Adipose tissue (tissue), 3 donors: ENCODE results near the gene FAM180A. TPM values are rescaled to one million over a fixed set of nuclear protein-coding genes. Genes with fewer than 3 reads are reported as not detected.
"Not testable (repeated sequence)": the region's sequence is repeated elsewhere in the genome, so short reads cannot be mapped to it uniquely, and the experiment has no call there.

ENCODE experiments used
- H3K27ac ChIP-seq: one replicate; pipeline ENCODE4 v1.5.1; 2013; ENCODE audit warnings: low read depth, low read length
- WGBS, 3 donors: extraction: QIAGEN DNeasy Blood & Tissue Kit; methylation state at CpG; one replicate each; pipeline ENCODE4 v1.1.7; 2013; 5-methylcytosine and 5-hydroxymethylcytosine counted together
- polyA plus RNA-seq, 3 donors: library from polyadenylated mRNA; stranded (reverse); fragments of 200-250 nt; gene quantifications; one replicate each; pipeline ENCODE4 v1.2.3, GENCODE V29; 2013
- donor health status: healthy with polysubstance abuse.
- donor health status: Bipolar disorder and iron deficiency.
- donor health status: healthy.

The FAM180A gene
- polyA plus RNA-seq, 3 donors, result 0.07 to 2.2 (median 2.2) TPM

- no peak overlapping the region for H3K27ac ChIP-seq
- 54 to 65% (median 56%) methylated on average over 9 of the region's 9 CpGs for WGBS, 3 donors
Measured at GRCh38 chr7:135745703-135746312, 2.8 kb downstream of the FAM180A start.

DNA sequence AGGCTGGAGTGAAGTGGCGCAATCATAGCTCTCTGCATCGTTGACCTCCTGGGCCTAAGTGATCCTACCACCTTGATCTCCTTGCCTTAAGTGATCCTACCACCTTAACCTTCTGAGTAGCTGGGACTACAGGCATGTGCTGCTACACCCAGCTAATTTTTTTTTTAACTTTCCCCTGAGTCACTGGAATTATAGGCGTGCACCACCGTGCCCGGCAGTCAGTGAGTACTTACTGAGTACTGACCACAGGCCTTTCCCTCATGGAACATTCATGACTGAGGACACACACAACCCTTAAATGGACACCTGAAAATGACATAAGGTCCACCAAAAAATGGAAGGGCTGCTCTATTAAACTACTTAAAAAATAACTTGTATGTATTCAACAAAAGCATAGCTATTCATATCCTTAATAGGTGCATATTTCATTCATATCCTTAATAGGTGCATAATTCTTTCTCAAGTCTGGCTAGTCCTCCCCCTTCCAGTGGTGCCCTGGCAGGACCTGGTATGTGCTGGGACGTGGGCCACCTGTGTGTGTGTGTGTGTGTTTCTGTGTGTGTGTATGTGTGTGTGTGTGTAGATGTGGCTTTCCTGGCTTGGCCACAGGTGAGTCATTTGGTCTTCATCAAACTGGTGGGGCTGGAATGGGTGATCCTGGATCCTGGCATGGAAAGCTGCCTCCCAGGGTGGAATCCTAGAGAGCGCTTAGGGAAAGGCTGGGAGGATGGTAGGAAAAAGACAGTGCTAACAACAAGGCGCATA, 3.5 kb downstream of the FAM180A start:
- no peak overlapping the region for H3K27ac ChIP-seq
- WGBS, 3 donors, result 84 to 88% (median 87%) methylated on average over 8 of the region's 8 CpGs

DNA sequence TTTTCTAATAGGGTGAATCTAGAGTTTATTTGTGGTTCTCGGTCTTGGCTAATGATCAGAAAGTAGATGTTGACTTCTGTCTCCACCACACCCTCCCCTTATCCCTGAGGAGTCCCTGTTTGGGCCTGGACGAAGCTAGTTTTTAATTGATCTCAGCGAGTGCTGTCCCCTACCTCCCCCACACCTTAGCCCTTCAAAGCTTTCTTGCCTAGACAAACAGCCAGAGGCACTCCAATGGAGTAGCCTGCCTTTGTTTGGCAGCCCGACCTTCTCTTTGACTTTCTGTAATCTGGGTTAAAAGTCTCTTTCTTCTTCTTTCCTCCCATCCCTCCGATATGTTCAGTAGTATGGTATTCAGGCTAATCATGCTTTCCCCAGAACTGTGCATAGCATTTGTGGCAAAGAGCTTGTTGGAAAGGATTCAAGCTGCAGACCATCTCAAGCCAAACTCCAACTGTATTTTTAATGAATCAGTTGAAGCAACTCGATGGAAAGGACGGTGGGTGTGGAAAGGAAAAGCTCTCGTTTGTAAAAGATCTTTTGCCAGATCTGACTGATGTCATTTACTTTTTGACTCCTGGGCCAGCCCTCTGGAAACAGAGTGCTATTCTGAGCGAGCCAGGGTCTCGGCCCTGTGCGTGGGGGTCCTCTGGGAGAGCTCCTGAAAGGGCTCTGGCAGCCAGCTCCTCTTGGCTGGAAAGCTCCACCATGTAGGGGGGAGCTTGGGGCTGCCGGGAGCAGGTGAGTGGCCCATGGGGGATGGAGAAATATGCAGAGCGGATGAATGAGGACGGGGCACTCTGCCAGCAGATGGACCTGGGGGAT, 4.5 kb downstream of the FAM180A start:
- 39 to 45% (median 39%) methylated on average over 14 of the region's 14 CpGs for WGBS, 3 donors
- no peak overlapping the region for H3K27ac ChIP-seq

- H3K27ac ChIP-seq, result no peak overlapping the region
- WGBS, 3 donors, result 85 to 87% (median 87%) methylated on average over 4 of the region's 4 CpGs
Measured at GRCh38 chr7:135742371-135742770, 6.2 kb downstream of the FAM180A start.

DNA sequence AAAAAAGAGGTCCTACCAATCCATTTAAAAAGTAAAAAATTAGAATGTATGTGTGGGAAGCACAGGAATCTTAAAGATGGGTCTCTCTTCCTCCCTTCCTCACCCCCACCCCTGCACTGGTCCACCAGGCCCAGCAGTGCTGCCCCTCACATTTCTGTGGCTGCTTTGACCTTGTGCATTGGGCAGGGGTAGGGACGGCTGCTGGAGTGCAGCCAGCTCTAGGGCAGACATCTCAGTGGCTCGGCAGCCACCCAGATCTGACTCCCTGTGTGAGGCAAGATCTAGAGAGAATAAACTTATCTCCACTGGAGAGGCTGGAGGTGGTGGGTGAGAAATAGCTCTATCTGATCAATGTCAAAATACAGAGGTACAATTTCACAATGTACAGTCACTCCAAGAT, 6.7 kb downstream of the FAM180A start:
- 16 to 71% (median 59%) methylated on average over 2 of the region's 2 CpGs for WGBS, 3 donors
- H3K27ac ChIP-seq, result no peak overlapping the region

GRCh38 chr7:135740889-135741288, 7.7 kb downstream of the FAM180A start:
- H3K27ac ChIP-seq, result no peak overlapping the region
- 56 to 83% (median 83%) methylated on average over 3 of the region's 3 CpGs for WGBS, 3 donors

DNA sequence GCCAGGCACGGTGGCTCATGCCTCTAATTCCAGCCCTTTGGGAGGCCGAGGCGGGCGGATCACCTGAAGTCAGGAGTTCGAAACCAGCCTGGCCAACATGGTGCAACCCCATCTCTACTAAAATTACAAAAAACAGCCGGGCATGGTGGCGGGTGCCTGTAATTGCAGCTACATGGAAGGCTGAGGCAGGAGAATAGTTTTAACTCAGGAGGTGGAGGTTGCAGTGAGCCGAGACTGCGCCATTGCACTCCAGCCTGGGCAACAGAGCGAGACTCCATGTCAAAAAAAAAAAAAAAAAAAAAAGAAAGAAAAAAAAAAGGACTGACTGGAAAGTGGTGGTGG, 11.3 kb downstream of the FAM180A start:
- H3K27ac ChIP-seq, result not testable (repeated sequence)
- WGBS, 3 donors, result 92 to 99% (median 93%) methylated on average over 10 of the region's 10 CpGs

DNA sequence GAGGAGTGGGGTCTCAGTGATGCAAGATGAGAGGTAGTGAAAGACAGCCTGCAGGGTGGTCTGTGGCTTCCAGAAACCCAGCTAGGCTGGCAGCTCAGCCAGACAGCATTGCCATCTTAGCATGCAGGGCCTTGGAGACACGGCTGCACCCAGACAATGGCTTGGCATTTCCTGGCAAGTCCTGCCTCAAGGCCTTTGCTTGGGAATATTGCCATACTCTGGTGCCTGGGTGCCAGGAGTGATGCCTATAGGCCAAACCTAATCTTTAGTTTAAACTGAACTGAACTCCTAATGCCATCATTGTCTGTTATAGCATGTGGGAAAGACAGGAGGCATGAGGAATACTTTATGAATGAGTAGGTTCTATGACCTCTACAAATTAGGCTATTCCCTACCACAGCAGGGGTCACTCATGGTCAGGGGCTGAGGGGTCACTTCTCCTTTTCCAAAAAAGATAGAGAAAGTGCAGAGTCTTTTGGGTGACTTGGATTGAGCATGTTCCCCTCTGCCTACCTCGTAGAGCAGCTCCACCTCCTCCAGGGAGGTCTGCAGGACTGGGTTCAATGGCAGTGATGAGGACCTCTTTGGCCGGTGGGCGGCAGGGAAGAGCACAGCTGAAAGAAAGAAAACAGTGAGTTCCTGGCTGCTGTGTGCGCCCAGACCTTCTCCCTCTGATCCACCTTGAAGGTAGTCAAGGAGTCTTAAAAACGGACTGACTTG, 11.9 kb downstream of the FAM180A start:
- 65 to 91% (median 78%) methylated on average over 6 of the region's 6 CpGs for WGBS, 3 donors
- H3K27ac ChIP-seq, result no peak overlapping the region

- no peak overlapping the region for H3K27ac ChIP-seq
- 76 to 96% (median 96%) methylated on average over 1 of the region's 1 CpG for WGBS, 3 donors
Measured at GRCh38 chr7:135734343-135734689, 14.3 kb downstream of the FAM180A start.

GRCh38 chr7:135733603-135734342, 14.8 kb downstream of the FAM180A start:
- H3K27ac ChIP-seq, result no peak overlapping the region
- WGBS, 3 donors, result 90 to 93% (median 93%) methylated on average over 21 of the region's 21 CpGs

GRCh38 chr7:135731131-135731530, 17.5 kb downstream of the FAM180A start:
- no peak overlapping the region for H3K27ac ChIP-seq
- WGBS, 3 donors, result 77 to 88% (median 87%) methylated on average over 4 of the region's 4 CpGs

DNA sequence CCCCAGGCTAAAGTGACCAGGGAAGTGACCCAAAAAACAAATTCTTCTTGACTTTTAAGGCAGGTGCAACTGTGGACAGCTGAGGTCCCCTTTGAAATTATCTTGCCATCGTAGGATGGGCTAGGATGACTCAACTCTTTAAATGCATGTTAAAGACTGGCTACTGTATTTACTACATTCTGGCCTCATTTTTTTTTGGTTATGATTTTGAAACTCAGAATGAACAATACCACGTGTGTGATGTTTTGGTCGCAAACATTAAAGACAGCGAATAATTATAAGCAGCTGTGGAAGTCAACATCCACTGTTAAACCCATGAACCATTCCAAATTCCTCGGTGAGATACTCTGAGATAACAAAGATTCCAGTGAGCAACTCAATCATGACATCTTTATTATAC, 19.4 kb downstream of the FAM180A start:
- WGBS, 3 donors, result 77 to 86% (median 79%) methylated on average over 5 of the region's 5 CpGs
- no peak overlapping the region for H3K27ac ChIP-seq

- no peak within 1 kb of the TSS for H3K27ac ChIP-seq
Measured at GRCh38 chr7:135728136-135728669, 20.4 kb downstream of the FAM180A start, which contains the start of gene SLC13A4. Gene SLC13A4, minus strand, starts transcription at chr7:135728186. Its CDS starts 690 bp downstream, at chr7:135727496.

DNA sequence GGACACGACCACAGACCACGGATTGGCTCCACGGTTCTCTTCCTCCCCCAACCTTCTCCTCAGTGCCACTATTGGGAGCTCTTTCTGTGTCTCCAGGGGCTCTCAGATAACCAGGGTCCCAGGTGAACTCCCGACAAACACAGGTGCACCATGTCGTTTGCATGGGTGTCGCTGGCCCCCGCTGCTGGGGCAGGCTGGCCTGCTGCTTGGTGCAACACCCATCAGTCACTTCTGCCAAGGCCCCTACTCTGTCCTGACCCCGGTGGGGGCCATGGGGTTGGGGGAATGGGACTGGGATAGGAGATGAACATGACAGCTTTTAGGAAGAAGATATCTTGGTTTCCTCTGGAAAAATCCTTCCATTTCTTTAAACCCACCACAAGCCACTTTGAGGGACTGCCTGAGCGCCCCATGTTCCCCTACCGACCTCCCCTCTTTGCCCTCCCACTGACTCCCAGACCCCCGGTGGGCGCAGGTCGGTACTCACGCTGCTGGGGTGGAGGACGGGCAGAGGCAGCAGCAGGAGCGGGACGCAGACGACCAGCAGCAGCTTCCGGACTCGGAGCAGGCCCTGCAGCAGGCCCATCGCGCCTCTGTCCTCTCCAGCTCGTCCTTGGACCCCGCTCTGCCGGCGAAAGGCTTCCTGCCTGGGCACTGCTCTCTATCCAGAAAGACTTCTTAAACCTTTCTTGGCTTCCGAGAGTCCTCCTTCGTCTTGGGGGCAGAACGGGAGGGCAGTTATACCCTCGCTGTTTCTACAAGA, 21.5 kb downstream of the FAM180A start:
- 81 to 92% (median 92%) methylated on average over 24 to 30 of the region's 30 CpGs for WGBS, 3 donors
- no peak overlapping the region for H3K27ac ChIP-seq

More at GRCh38 chr7:135728136-135728669, 20.4 kb downstream of the FAM180A start, which contains the start of gene SLC13A4:
- WGBS, 3 donors, result 84 to 91% (median 88%) methylated on average over 11 of the region's 11 CpGs

DNA sequence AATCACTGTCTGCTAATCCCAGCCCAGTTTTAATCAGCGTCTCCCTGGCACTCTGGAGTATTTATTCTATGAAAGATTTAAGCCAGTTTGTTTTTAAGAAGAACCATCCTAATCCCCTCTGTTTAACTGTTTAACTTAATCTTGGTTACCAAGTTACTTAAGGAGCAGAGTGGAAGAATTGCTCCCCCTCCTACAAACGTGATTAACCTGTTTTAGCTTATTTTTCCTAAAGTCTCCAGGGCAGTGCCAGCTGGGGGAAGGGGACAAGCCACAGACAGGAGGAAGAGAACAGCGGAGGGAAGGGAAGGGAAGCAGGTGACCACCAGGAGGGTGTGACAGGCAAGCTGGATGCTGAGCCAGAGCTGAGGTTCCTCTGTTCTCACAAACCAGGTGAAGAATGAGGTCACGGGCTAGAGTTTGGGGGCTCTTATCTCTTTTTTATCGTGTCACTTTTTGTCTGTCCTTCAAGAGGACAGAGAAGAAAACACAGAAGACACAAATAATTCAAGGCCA, 22.3 kb downstream of the FAM180A start:
- WGBS, 3 donors, result 33 to 59% (median 48%) methylated on average over 5 of the region's 5 CpGs
- no peak overlapping the region for H3K27ac ChIP-seq

DNA sequence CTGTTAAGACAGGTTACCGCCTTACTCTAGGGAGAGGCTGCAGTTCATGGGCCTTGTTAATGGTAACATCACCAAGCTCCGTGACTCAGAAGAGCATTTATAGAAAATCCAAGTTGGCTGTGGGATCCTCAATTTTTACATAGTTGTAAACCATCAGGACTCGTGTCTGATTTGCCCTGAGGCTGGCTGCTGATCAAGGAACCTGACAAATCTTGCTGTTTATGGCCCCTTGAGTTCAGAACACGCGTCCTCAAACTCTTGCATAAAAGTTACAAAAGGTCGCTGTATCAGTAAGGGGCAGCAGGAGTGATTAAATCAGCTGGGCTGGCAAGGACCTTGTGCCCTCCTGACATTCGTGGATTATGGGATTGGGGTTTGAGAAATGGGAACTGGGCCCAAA, 25.2 kb downstream of the FAM180A start:
- WGBS, 3 donors, result 84 to 91% (median 87%) methylated on average over 7 of the region's 7 CpGs
- no peak overlapping the region for H3K27ac ChIP-seq
